D721Med (cell line): ENCODE data around the gene ARID3B.
"Not testable (repeated sequence)": the region's sequence is repeated elsewhere in the genome, so short reads cannot be mapped to it uniquely, and the experiment has no call there.

ENCODE experiments used
- DNase-seq: peaks from one replicate; pipeline ENCODE4 v3.0.0; 2011; ENCODE audit warnings: low spot score; ENCODE audit not compliant: insufficient read length
- FAIRE-seq: peaks from 2 replicates; lab custom pipeline; 2011; peaks lifted over from hg19 to GRCh38; lab: Jason Lieb, UNC
- CTCF ChIP-seq: IDR thresholded peaks from 2 replicates; pipeline ENCODE4 v1.5.1; 2012; ENCODE audit warnings: mild to moderate bottlenecking, control low read depth; ENCODE audit not compliant: insufficient read depth; ENCODE audit errors: missing control alignments

ARID3B gene

DNA sequence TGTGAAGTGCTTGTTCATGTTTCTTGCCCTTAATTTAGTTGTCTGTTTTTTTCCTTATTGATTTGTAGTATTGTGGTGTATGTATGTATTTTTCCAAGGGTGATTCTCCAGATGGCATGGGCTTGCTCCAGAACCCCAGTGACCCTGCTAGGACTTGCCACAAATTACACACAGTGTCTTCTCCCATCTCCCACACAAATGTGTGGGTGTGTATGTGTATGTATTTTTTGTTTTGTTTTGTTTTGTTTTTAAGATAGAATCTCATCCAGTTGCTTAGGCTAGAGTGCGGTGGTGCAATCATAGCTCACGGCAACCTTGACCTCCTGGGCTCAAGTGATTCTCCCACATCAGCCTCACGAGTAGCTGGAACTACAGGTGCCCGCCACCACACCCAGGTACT lies 36.2 kb upstream of the ARID3B start:
- no peak for TF ChIP-seq CTCF
- DNase-seq (no peak), FAIRE-seq (no peak)

- FAIRE-seq (no peak), DNase-seq (no peak)
Measured at GRCh38 chr15:74505837-74506514, 35.0 kb upstream of the ARID3B start.

DNA sequence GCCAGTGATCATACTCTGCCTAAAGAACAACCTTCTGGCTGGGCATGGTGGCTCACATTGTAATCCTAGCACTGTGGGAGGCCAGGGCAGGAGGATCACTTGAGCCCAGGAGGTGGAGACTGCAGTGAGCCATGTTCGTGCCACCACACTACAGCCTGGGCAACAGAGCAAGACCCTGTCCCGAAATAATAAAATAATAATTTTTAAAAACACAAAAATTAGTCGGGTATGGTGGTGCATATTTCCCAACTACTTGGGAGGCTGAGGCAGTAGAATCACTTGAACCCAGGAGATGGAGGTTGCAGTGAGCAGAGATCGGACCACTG lies 34.5 kb upstream of the ARID3B start:
- no peak for TF ChIP-seq CTCF
- FAIRE-seq: no peak
- DNase-seq: no peak

More at GRCh38 chr15:74505837-74506514, 35.0 kb upstream of the ARID3B start:
- no peak for TF ChIP-seq CTCF

DNA sequence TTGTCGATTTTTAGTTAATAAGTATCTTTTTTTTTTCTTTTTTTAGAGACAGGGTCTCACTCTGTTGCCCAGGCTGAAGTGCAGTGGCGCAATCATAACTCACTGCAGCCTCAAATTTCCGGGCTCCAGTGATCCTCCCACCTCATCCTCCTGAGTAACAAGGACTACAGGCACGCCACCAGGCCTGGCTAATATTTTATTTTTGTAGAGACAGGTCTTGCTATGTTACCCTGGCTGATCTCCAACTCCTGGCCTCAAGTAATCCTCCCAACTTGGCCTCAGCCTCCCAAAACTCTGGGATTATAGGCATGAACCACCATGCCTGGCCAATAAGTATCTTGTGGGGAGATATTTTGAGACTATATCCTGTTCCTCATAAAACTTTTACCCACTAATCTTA lies 29.4 kb upstream of the ARID3B start:
- no peak for TF ChIP-seq CTCF
- DNase-seq (no peak), FAIRE-seq (no peak)

DNA sequence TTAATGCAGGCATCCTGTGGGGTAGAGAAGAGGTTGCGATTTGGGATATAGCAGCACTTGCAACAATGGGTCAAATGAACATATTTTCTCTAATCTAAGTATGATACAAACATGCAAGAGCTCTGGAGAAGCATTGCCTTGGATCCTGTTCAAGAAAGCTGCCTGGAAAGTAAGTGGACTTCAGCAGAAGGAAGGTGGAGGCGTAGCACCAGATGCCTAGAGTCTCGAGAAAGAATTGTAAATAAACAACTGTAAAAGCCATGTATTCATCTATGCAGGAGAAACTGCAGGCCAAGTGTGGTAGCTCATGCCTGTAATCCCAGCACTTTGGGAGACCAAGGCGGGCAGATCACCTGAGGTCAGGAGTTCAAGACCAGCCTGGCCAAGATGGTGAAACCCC lies 27.0 kb upstream of the ARID3B start:
- not testable (repeated sequence) for FAIRE-seq, DNase-seq

- FAIRE-seq (no peak), DNase-seq (no peak)
- TF ChIP-seq CTCF: no peak
Measured at GRCh38 chr15:74517096-74517495, 23.9 kb upstream of the ARID3B start.

DNA sequence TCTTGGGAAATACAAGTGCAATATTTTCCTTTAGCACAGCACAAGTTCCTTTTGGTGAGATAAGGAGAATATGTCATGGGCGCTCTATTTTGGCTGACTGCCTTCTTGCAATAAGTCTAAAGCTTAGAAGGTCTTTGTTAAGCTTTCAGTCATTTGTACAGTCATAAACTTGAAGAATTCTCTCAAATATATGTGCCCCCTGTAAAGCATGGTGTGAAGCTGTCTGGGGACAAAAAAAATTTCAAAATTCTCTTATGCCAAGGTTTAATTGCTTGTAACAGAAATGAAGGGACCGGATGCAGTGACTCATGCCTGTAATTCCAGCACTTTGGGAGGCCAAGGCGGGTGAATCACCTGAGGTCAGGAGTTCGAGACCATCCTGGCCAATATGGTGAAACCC lies 21.7 kb upstream of the ARID3B start:
- no peak for FAIRE-seq
- no peak for TF ChIP-seq CTCF
- no peak for DNase-seq

DNA sequence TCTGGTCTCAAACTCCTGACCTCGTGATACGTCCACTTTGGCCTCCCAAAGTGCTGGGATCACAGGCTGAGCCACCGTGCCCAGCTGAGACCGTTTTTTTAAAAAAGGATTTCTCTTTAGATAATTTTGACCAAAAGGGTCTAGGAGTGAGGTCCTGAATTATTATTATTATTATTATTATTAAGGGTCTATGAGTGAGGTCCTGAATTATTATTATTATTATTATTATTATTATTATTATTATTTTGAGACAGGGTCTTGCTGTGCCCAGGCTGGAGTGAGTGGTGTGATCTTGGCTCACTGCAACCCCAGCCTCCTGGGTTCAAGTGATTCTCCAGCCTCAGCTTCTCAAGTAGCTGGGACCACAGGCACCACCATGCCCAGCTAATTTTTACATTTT lies 20.6 kb upstream of the ARID3B start:
- TF ChIP-seq CTCF: no peak
- FAIRE-seq (no peak), DNase-seq (no peak)
